Parathyroid adenoma (tissue), 2 donors: ENCODE data around the gene ANO4.

ENCODE experiments used
- H2AFZ ChIP-seq: fragments of 300-600 bp; sonication (generic); one replicate; pipeline ENCODE4 v1.7.0; 2017; ENCODE audit warnings: antibody characterized with exemption, mild to moderate bottlenecking
- H3K27ac ChIP-seq: fragments of 300-600 bp; sonication (generic); one replicate; pipeline ENCODE4 v1.7.0; 2017
- H3K27me3 ChIP-seq: fragments of 300-600 bp; sonication (generic); one replicate; pipeline ENCODE4 v1.7.0; 2017; ENCODE audit warnings: low read length; ENCODE audit not compliant: control insufficient read depth, insufficient read depth
- H3K36me3 ChIP-seq: fragments of 300-600 bp; sonication (generic); one replicate; pipeline ENCODE4 v1.7.0; 2017; ENCODE audit warnings: low read length; ENCODE audit not compliant: control insufficient read depth, insufficient read depth
- H3K4me1 ChIP-seq: fragments of 300-600 bp; sonication (generic); one replicate; pipeline ENCODE4 v1.7.0; 2017; ENCODE audit warnings: control low read depth
- H3K4me2 ChIP-seq: fragments of 300-600 bp; sonication (generic); one replicate; pipeline ENCODE4 v1.7.0; 2017; ENCODE audit warnings: low read length
- H3K4me3 ChIP-seq: fragments of 300-600 bp; sonication (generic); one replicate; pipeline ENCODE4 v1.7.0; 2017; ENCODE audit warnings: low read depth, low read length
- H3K79me2 ChIP-seq: fragments of 300-600 bp; sonication (generic); one replicate; pipeline ENCODE4 v1.7.0; 2017; ENCODE audit warnings: control low read depth
- H3K9ac ChIP-seq: fragments of 300-600 bp; sonication (generic); one replicate; pipeline ENCODE4 v1.7.0; 2017; ENCODE audit warnings: mild to moderate bottlenecking
- H3K9me3 ChIP-seq: fragments of 300-600 bp; sonication (generic); one replicate; pipeline ENCODE4 v1.7.0; 2017; ENCODE audit warnings: low read length; ENCODE audit not compliant: control insufficient read depth
- TF ChIP-seq, protein P1 (sequence below): fragments of 300-600 bp; sonication (generic); IDR thresholded peaks from one replicate; pipeline ENCODE4 v1.7.0; 2017; ENCODE audit warnings: antibody characterized with exemption, mild to moderate bottlenecking
- donor health status: primary hyperparathyroidism.

Gene ANO4

DNA sequence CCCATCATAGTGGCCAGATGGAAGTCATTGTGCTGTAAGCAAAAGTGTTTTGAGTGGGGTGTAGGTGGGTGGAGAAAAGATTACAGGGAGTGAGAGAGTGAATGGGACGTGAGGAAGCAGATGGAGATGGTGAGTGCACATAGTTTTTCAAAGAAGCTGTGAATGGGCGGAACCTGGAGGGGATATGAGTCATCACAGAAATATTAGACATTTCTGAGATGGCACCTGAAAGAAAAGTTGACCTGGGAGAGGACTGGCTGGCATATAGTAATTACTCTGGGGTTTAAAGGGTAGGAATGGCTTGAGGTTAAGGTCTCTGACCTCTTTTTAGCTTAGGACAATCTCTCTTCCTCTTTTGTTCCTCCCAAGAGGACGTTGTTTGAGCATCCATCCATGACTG, 50.5 kb downstream of the ANO4 start:
- Histone ChIP-seq H2AFZ (no peak overlapping the region), H3K36me3 (no peaks in the 10 kb centered on the region), H3K4me2 (no peak overlapping the region), H3K27me3 (no peaks in the 10 kb centered on the region), H3K9ac (no peak overlapping the region), H3K27ac (no peak overlapping the region), H3K4me1 (no peaks in the 10 kb centered on the region), H3K9me3 (no peaks in the 10 kb centered on the region), H3K4me3 (no peak overlapping the region), H3K79me2 (no peaks in the 10 kb centered on the region)
- TF ChIP-seq, protein P1, sequence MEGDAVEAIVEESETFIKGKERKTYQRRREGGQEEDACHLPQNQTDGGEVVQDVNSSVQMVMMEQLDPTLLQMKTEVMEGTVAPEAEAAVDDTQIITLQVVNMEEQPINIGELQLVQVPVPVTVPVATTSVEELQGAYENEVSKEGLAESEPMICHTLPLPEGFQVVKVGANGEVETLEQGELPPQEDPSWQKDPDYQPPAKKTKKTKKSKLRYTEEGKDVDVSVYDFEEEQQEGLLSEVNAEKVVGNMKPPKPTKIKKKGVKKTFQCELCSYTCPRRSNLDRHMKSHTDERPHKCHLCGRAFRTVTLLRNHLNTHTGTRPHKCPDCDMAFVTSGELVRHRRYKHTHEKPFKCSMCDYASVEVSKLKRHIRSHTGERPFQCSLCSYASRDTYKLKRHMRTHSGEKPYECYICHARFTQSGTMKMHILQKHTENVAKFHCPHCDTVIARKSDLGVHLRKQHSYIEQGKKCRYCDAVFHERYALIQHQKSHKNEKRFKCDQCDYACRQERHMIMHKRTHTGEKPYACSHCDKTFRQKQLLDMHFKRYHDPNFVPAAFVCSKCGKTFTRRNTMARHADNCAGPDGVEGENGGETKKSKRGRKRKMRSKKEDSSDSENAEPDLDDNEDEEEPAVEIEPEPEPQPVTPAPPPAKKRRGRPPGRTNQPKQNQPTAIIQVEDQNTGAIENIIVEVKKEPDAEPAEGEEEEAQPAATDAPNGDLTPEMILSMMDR: no peak

DNA sequence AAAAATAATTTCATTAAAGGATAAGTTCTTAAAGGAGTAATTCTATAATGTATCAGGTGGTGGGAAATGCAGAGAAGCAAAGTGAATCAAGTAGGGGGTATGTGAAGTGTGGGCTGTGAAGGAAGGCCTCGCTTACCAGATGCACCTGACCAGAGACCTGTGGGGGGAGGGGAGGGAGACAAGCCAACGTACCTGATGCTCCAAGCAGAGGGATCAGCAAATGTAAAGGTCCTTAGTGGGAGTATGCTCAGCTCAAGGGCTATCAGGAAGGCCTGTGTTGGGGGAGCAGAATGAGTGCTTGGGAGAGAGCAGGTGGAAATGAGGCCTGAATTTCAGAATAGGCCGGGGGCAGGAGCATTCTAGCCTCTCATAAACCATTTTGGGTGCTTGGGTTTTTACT, 57.1 kb downstream of the ANO4 start:
- TF ChIP-seq, protein P1: no peak
- H3K4me1 ChIP-seq: no peaks in the 10 kb centered on the region
- no peak overlapping the region for H3K27ac ChIP-seq

DNA sequence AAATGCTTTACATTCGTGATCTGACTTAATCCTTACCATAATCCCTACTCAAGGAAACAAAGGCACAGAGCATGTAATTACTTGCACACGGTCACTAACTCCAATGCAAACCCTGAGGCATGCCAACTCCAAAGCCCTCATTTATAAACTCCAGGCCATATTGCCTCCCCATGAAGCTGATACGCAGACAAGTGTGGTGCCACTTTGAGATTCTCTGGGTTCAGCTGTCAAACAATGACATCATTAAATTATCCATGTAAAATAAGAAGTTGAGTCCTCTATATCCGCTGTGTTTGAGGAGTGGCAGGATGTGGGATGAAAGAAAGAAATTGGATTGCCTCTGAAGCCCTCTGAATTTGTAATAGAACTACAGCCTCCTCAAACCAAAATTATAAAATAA, 62.8 kb downstream of the ANO4 start:
- TF ChIP-seq, protein P1: no peak
- Histone ChIP-seq H3K79me2 (no peaks in the 10 kb centered on the region), H3K27me3 (no peaks in the 10 kb centered on the region), H3K9ac (no peak overlapping the region), H3K4me2 (no peak overlapping the region), H3K27ac (no peak overlapping the region), H3K36me3 (no peaks in the 10 kb centered on the region), H3K4me3 (no peak overlapping the region), H3K9me3 (no peaks in the 10 kb centered on the region), H2AFZ (no peak overlapping the region), H3K4me1 (no peaks in the 10 kb centered on the region)

More for the DNA sequence above, 57.1 kb downstream of the ANO4 start:
- H3K79me2 ChIP-seq: no peaks in the 10 kb centered on the region
- no peaks in the 10 kb centered on the region for H3K27me3 ChIP-seq
- no peaks in the 10 kb centered on the region for H3K36me3 ChIP-seq
- H2AFZ ChIP-seq: no peak overlapping the region
- no peaks in the 10 kb centered on the region for H3K9me3 ChIP-seq
- no peak overlapping the region for H3K4me2 ChIP-seq
- no peak overlapping the region for H3K4me3 ChIP-seq
- no peak overlapping the region for H3K9ac ChIP-seq

GRCh38 chr12:100857971-100858370, 63.4 kb downstream of the ANO4 start:
- Histone ChIP-seq H3K9me3 (no peaks in the 10 kb centered on the region), H3K4me1 (no peaks in the 10 kb centered on the region), H3K4me2 (no peak overlapping the region), H3K27me3 (no peaks in the 10 kb centered on the region), H3K4me3 (no peak overlapping the region), H3K79me2 (no peaks in the 10 kb centered on the region), H3K27ac (no peak overlapping the region), H2AFZ (no peak overlapping the region), H3K36me3 (no peaks in the 10 kb centered on the region), H3K9ac (no peak overlapping the region)
- TF ChIP-seq, protein P1: no peak

DNA sequence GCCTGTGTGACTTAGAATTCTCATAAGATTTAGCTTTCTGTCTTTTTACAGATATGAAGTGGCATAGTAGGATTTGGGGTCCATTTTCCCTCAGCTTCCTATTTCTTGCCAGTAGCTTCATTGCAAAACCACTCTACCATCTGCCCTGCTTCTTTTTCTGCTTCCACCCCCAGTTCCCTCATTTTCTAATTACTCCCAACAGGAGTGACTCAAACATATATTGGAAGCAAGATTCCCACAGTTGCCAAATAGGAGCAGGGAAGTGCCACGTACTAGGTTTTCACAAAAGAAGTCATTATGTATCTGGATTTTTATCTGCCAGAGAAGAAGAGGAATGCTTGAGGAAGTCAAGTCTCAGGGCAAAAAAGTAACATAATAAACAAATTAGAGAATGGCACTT, 64.1 kb downstream of the ANO4 start:
- no peaks in the 10 kb centered on the region for H3K36me3 ChIP-seq
- H3K4me3 ChIP-seq: no peak overlapping the region
- H3K4me1 ChIP-seq: no peaks in the 10 kb centered on the region
- H2AFZ ChIP-seq: no peak overlapping the region
- H3K27ac ChIP-seq: no peak overlapping the region
- H3K9me3 ChIP-seq: no peaks in the 10 kb centered on the region
- TF ChIP-seq, protein P1: no peak
- H3K79me2 ChIP-seq: no peaks in the 10 kb centered on the region
- H3K4me2 ChIP-seq: no peak overlapping the region
- H3K9ac ChIP-seq: no peak overlapping the region
- H3K27me3 ChIP-seq: no peaks in the 10 kb centered on the region
